Coronary artery (tissue), 2 donors: ENCODE results near the gene LMF1.

Experiments
- DNase-seq: peaks from one replicate; pipeline ENCODE4 v3.0.0-alpha.2; 2017; ENCODE audit warnings: low spot score
- H3K27ac ChIP-seq, 2 donors: fragments of 200-600 bp; sonication (generic); one replicate each; pipeline ENCODE4 v1.5.1; 2016 to 2019
- H3K4me3 ChIP-seq: fragments of 200-600 bp; sonication (generic); 2 replicates; pipeline ENCODE4 v1.5.1; 2016; ENCODE audit warnings: mild to moderate bottlenecking, moderate library complexity
- TF ChIP-seq, protein P1 (sequence below): fragments of 200-600 bp; sonication (generic); IDR thresholded peaks from one replicate; pipeline ENCODE4 v1.5.1; 2019; ENCODE audit warnings: antibody characterized with exemption

The LMF1 gene

GRCh38 chr16:996681-997080 lies 25.9 kb upstream of the LMF1 start:
- Histone ChIP-seq H3K4me3 (no peak overlapping the region), H3K27ac (no peak overlapping the region)
- no peak for DNase-seq
- TF ChIP-seq, protein P1, sequence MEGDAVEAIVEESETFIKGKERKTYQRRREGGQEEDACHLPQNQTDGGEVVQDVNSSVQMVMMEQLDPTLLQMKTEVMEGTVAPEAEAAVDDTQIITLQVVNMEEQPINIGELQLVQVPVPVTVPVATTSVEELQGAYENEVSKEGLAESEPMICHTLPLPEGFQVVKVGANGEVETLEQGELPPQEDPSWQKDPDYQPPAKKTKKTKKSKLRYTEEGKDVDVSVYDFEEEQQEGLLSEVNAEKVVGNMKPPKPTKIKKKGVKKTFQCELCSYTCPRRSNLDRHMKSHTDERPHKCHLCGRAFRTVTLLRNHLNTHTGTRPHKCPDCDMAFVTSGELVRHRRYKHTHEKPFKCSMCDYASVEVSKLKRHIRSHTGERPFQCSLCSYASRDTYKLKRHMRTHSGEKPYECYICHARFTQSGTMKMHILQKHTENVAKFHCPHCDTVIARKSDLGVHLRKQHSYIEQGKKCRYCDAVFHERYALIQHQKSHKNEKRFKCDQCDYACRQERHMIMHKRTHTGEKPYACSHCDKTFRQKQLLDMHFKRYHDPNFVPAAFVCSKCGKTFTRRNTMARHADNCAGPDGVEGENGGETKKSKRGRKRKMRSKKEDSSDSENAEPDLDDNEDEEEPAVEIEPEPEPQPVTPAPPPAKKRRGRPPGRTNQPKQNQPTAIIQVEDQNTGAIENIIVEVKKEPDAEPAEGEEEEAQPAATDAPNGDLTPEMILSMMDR, result no peak

DNA sequence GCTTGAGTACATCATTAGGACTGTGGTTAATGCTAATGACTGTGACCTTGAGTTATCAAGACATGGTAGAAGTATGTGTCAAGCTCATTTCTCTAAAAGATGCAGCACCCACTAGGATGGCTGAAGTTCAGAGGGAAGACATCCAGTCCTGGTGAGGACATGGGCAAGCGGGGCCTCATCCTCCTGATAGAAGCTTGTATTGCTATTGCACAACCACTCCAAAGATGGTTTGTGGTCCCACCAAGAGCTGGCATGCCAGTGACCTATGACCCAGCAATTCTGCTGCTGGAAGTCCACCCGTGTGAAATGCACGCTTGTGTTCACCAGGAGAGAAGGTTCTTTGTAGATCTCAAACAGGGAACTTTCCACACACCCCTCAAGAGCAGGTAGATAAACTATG lies 25.0 kb upstream of the LMF1 start:
- no peak overlapping the region for H3K27ac ChIP-seq
- no peak for DNase-seq
- H3K4me3 ChIP-seq, result no peak overlapping the region
- TF ChIP-seq, protein P1, result no peak

- H3K4me3 ChIP-seq, result no peak overlapping the region
- DNase-seq, result no peak
- TF ChIP-seq, protein P1, result no peak
Measured at GRCh38 chr16:995087-995486, 24.3 kb upstream of the LMF1 start.

GRCh38 chr16:993731-994130 lies 22.9 kb upstream of the LMF1 start:
- DNase-seq, result no peak
- Histone ChIP-seq H3K4me3 (no peak overlapping the region), H3K27ac (no peak overlapping the region)

More at GRCh38 chr16:995087-995486, 24.3 kb upstream of the LMF1 start:
- no peak overlapping the region for H3K27ac ChIP-seq

GRCh38 chr16:991773-992172 lies 21.0 kb upstream of the LMF1 start:
- DNase-seq, result no peak
- TF ChIP-seq, protein P1, result no peak
- H3K4me3 ChIP-seq, result no peak overlapping the region
- H3K27ac ChIP-seq, result no peak overlapping the region

More at GRCh38 chr16:993731-994130, 22.9 kb upstream of the LMF1 start:
- TF ChIP-seq, protein P1, result no peak

DNA sequence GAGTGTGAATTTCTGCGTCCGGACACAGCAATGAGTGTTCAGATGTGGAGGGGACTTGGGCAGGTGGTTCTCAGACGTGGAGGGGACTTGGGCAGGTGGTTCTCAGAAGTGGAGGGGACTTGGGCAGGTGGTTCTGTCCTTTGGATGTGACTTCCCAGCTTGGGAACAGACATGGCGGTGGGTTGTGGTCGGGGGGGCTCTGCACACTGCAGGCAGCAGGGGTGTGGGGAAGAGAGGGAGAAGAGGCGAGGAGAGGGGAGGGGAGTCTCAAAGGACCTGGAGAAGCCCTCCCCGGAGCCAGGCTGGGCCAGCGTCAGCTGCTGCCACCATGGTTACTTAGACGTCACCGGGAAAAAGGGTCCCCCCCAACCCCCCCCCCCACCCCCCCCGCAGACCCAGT lies 20.6 kb upstream of the LMF1 start:
- Histone ChIP-seq H3K4me3 (no peak overlapping the region), H3K27ac (no peak overlapping the region)
- DNase-seq, result no peak
- TF ChIP-seq, protein P1, result no peak

DNA sequence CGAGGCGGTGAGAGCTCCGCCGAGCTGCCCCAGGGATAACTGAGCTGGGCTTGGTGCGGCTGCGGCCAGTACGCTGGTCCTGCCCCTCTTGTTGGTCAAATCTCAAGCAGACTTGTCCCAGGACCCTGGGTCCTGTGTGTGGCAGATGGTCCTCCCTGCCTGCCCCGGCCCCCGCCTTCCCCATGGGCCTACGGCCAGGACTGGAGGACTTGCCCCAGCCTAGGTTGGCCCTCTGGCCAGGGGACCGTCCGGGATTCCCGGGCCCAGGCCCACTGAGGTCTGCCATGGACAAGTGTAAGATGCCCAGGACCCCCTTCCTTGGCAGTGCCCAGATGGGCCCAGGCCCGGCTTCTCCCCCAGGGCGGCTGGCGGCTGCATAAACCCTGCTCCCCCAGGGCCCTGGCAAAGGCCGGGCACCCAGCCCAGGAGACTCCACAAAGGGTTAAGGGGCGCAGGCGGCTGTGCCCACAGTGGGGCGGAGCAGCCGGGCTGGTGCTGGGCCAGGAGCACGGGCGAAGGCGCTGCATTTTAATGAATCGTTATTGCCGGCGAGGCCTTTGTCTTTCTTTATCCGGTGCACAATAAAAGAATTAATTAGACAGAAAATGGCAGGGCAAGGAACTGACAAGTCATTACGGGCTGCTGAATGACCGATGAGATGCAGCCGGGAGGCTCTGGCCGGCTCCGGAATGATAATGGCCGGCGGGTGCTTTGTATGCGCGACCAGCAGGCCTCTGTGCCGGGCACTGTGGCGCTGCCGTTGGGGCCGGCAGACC lies 19.9 kb upstream of the LMF1 start:
- no peak for DNase-seq
- H3K27ac ChIP-seq, result no peak overlapping the region
- TF ChIP-seq, protein P1, result no peak
- H3K4me3 ChIP-seq, result no peak overlapping the region
